Neural cell (in vitro differentiated cells): Measurements from ENCODE around the gene LRRC4B. TPM values are rescaled to one million over a fixed set of nuclear protein-coding genes. Genes with fewer than 3 reads are reported as not detected.

Experiments
- H2AFZ ChIP-seq: fragments of 200-600, 300-800 bp; sonication (generic), shearing (Covaris generic); 2 replicates; pipeline ENCODE4 v1.6.0; 2014; ENCODE audit warnings: low read depth, mild to moderate bottlenecking, antibody characterized with exemption, low read length, moderate library complexity
- H3F3A ChIP-seq: fragments of 200-600 bp; shearing (Covaris generic); 2 replicates; pipeline ENCODE4 v1.6.1; 2016; ENCODE audit warnings: mild to moderate bottlenecking, moderate library complexity, mixed read lengths, antibody characterized with exemption, low read length; ENCODE audit not compliant: insufficient read depth, poor library complexity, severe bottlenecking
- H3K27ac ChIP-seq: fragments of 200-600, 300-800 bp; sonication (generic), shearing (Covaris generic); 2 replicates; pipeline ENCODE4 v1.5.1; 2014; ENCODE audit warnings: mild to moderate bottlenecking, low read length, moderate library complexity
- H3K27me3 ChIP-seq: fragments of 300-800, 200-600 bp; sonication (generic), shearing (Covaris generic); 2 replicates; pipeline ENCODE4 v1.6.0; 2014; ENCODE audit warnings: mild to moderate bottlenecking, low read depth, low read length, moderate library complexity; ENCODE audit not compliant: insufficient read depth
- H3K36me3 ChIP-seq: fragments of 300-800, 200-600 bp; sonication (generic), shearing (Covaris generic); 2 replicates; pipeline ENCODE4 v1.5.1; 2014; ENCODE audit warnings: mild to moderate bottlenecking, antibody characterized with exemption, low read length, moderate library complexity; ENCODE audit not compliant: insufficient read depth
- H3K4me2 ChIP-seq: fragments of 300-800, 200-600 bp; sonication (generic), shearing (Covaris generic); 2 replicates; pipeline ENCODE4 v1.6.0; 2014; ENCODE audit warnings: mild to moderate bottlenecking, low read length
- H3K4me3 ChIP-seq: fragments of 300-800, 200-600 bp; sonication (generic), shearing (Covaris generic); 2 replicates; pipeline ENCODE4 v1.5.1; 2014; ENCODE audit warnings: mild to moderate bottlenecking, low read length, moderate library complexity
- H3K79me2 ChIP-seq: fragments of 200-600 bp; shearing (Covaris generic); replicated peaks from 2 replicates; pipeline ENCODE4 v1.6.0; 2014; ENCODE audit warnings: mild to moderate bottlenecking, low read length, moderate library complexity; ENCODE audit not compliant: insufficient read depth
- H3K9ac ChIP-seq: fragments of 300-800, 200-600 bp; sonication (generic), shearing (Covaris generic); 2 replicates; pipeline ENCODE4 v1.6.1; 2016; ENCODE audit warnings: mild to moderate bottlenecking, low read length, mixed read lengths
- H3K9me2 ChIP-seq: fragments of 200-600 bp; shearing (Covaris generic); 2 replicates; pipeline ENCODE4 v1.6.1; 2016; ENCODE audit warnings: mild to moderate bottlenecking, low read length, mixed read lengths; ENCODE audit not compliant: insufficient read depth
- H3K9me3 ChIP-seq: fragments of 200-600, 300-800 bp; sonication (generic), shearing (Covaris generic); 2 replicates; pipeline ENCODE4 v1.6.1; 2016; ENCODE audit warnings: mild to moderate bottlenecking, mixed run types, low read length, moderate library complexity, mixed read lengths
- H4K20me1 ChIP-seq: fragments of 200-600 bp; shearing (Covaris generic); 2 replicates; pipeline ENCODE4 v1.6.1; 2016; ENCODE audit warnings: mild to moderate bottlenecking, mixed run types; ENCODE audit not compliant: insufficient read depth
- EP300 ChIP-seq: fragments of 450-650 bp; conservative IDR thresholded peaks from 2 replicates; pipeline ENCODE4 v1.6.1; 2014; ENCODE audit warnings: antibody characterized with exemption, mild to moderate bottlenecking, moderate library complexity; ENCODE audit not compliant: poor library complexity, severe bottlenecking
- EZH2 ChIP-seq: fragments of 200-600, 300-800 bp; shearing (Covaris generic), sonication (generic); IDR thresholded peaks from 2 replicates; pipeline ENCODE4 v1.6.1; 2014; ENCODE audit warnings: antibody characterized with exemption, low read length, borderline replicate concordance, mild to moderate bottlenecking; ENCODE audit not compliant: insufficient read depth, poor library complexity, severe bottlenecking
- MXI1 ChIP-seq: fragments of 450-650 bp; conservative IDR thresholded peaks from 2 replicates; pipeline ENCODE4 v1.6.1; 2014; ENCODE audit warnings: antibody characterized with exemption, mild to moderate bottlenecking; ENCODE audit not compliant: poor library complexity, severe bottlenecking
- POLR2AphosphoS5 ChIP-seq: IDR thresholded peaks from 2 replicates; pipeline ENCODE4 v1.6.1; 2012
- RAD21 ChIP-seq: fragments of 450-650 bp; conservative IDR thresholded peaks from 2 replicates; pipeline ENCODE4 v1.6.1; 2014; ENCODE audit warnings: antibody characterized with exemption, mild to moderate bottlenecking, moderate library complexity
- SMC3 ChIP-seq: fragments of 450-650 bp; conservative IDR thresholded peaks from 2 replicates; pipeline ENCODE4 v1.6.1; 2014; ENCODE audit warnings: antibody characterized with exemption, mild to moderate bottlenecking, moderate library complexity; ENCODE audit not compliant: poor library complexity
- TAF1 ChIP-seq: IDR thresholded peaks from 2 replicates; pipeline ENCODE4 v1.6.1; 2012; ENCODE audit warnings: low read depth
- polyA plus RNA-seq: library from polyadenylated mRNA; depleted of rRNA; stranded (reverse); fragments of >200 nt; gene quantifications from 2 replicates; pipeline ENCODE4 v1.2.3, GENCODE V29; 2014
- TF ChIP-seq, protein P1 (sequence below): fragments of 450-650 bp; IDR thresholded peaks from 2 replicates; pipeline ENCODE4 v1.5.1; 2014; ENCODE audit warnings: antibody characterized with exemption, mild to moderate bottlenecking, moderate library complexity; ENCODE audit not compliant: poor library complexity, severe bottlenecking
- TF ChIP-seq, protein P2 (sequence below): IDR thresholded peaks from 2 replicates; pipeline ENCODE4 v1.6.1; 2012; ENCODE audit warnings: borderline replicate concordance

The LRRC4B gene
- polyA plus RNA-seq, 1 donor from 2014 or later, result 83.1 TPM

DNA sequence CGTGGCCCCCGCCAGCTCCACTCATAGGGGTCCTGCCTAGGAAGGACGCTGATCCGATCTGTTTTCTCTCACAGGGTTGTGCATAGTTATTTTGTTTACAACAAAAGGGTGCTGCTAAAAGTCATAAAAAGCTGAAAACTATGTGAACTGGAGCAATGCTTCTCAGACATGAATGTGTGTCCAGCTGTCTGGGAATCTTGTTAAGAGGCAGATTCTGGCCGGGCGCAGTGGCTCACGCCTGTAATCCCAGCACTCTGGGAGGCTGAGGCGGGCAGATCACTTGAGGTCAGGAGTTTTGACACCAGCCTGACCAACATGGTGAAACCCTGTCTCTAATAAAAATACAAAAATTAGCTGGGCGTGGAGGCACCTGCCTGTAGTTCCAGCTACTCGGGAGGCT, 8.6 kb downstream of the LRRC4B start:
- H3K36me3 ChIP-seq, result peaks cover 4% of the 10 kb centered on the region

DNA sequence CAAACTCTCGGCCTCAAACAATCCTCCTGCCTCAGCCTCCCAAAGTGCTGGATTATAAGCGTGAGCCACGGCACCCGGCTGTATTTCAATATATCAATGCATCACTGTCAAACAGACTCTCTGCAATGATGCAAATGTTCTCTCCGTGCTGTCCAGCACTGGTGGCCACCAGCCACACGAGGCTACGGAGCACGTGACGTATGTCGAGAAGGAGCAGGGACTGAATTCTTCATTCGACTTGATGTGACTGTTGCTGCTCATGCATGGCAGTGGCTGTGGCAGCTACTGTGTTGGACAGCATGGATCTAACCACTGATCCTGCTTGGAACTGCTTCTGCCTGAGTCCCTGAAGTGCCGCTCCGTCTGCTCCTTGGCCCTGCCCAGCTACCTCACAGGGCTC, 9.8 kb downstream of the LRRC4B start:
- Histone ChIP-seq H3K9ac (no peak overlapping the region), H2AFZ (no peak overlapping the region), H3K27ac (no peak overlapping the region), H3F3A (no peaks in the 10 kb centered on the region), H3K27me3 (no peaks in the 10 kb centered on the region), H4K20me1 (peaks cover 19% of the 10 kb centered on the region), H3K4me3 (no peak overlapping the region), H3K9me2 (no peaks in the 10 kb centered on the region), H3K4me2 (no peak overlapping the region), H3K36me3 (peaks cover 4% of the 10 kb centered on the region), H3K9me3 (no peaks in the 10 kb centered on the region), H3K79me2 (peaks cover 66% of the 10 kb centered on the region)
- TF ChIP-seq TAF1 (no peak), MXI1 (no peak), POLR2AphosphoS5 (no peak), RAD21 (no peak), EP300 (no peak), EZH2 (no peak), SMC3 (no peak)
- TF ChIP-seq, protein P1, sequence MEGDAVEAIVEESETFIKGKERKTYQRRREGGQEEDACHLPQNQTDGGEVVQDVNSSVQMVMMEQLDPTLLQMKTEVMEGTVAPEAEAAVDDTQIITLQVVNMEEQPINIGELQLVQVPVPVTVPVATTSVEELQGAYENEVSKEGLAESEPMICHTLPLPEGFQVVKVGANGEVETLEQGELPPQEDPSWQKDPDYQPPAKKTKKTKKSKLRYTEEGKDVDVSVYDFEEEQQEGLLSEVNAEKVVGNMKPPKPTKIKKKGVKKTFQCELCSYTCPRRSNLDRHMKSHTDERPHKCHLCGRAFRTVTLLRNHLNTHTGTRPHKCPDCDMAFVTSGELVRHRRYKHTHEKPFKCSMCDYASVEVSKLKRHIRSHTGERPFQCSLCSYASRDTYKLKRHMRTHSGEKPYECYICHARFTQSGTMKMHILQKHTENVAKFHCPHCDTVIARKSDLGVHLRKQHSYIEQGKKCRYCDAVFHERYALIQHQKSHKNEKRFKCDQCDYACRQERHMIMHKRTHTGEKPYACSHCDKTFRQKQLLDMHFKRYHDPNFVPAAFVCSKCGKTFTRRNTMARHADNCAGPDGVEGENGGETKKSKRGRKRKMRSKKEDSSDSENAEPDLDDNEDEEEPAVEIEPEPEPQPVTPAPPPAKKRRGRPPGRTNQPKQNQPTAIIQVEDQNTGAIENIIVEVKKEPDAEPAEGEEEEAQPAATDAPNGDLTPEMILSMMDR, result no peak
- TF ChIP-seq, protein P2, sequence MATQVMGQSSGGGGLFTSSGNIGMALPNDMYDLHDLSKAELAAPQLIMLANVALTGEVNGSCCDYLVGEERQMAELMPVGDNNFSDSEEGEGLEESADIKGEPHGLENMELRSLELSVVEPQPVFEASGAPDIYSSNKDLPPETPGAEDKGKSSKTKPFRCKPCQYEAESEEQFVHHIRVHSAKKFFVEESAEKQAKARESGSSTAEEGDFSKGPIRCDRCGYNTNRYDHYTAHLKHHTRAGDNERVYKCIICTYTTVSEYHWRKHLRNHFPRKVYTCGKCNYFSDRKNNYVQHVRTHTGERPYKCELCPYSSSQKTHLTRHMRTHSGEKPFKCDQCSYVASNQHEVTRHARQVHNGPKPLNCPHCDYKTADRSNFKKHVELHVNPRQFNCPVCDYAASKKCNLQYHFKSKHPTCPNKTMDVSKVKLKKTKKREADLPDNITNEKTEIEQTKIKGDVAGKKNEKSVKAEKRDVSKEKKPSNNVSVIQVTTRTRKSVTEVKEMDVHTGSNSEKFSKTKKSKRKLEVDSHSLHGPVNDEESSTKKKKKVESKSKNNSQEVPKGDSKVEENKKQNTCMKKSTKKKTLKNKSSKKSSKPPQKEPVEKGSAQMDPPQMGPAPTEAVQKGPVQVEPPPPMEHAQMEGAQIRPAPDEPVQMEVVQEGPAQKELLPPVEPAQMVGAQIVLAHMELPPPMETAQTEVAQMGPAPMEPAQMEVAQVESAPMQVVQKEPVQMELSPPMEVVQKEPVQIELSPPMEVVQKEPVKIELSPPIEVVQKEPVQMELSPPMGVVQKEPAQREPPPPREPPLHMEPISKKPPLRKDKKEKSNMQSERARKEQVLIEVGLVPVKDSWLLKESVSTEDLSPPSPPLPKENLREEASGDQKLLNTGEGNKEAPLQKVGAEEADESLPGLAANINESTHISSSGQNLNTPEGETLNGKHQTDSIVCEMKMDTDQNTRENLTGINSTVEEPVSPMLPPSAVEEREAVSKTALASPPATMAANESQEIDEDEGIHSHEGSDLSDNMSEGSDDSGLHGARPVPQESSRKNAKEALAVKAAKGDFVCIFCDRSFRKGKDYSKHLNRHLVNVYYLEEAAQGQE, result no peak

More for the DNA sequence above, 8.6 kb downstream of the LRRC4B start:
- no peaks in the 10 kb centered on the region for H3K9me3 ChIP-seq
- H3K9ac ChIP-seq, result no peak overlapping the region
- H3K4me2 ChIP-seq, result no peak overlapping the region
- H4K20me1 ChIP-seq, result peaks cover 29% of the 10 kb centered on the region
- no peak overlapping the region for H3K4me3 ChIP-seq
- H3K79me2 ChIP-seq, result peaks cover 68% of the 10 kb centered on the region
- TF ChIP-seq EP300, result no peak
- no peak overlapping the region for H2AFZ ChIP-seq
- H3K9me2 ChIP-seq, result no peaks in the 10 kb centered on the region
- H3K27me3 ChIP-seq, result no peaks in the 10 kb centered on the region
- H3F3A ChIP-seq, result no peaks in the 10 kb centered on the region
- no peak overlapping the region for H3K27ac ChIP-seq

DNA sequence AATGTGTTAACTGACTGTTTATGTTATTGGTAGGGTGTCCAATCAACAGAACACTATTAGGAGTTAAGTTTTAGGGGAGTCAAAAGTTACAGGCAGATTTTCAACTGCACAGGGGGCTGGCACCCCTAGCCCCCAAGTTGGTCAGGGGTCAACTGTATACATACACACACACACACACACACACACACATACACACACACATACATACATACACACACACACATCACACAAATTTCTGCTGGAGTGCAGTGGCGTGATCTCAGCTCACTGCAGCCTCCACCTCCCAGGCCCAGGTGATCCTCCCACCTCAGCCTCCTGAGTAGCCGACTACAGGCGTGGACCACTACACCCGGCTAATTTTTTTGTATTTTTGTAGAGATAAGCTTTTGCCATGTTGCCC, 10.2 kb downstream of the LRRC4B start:
- Histone ChIP-seq H3K9me2 (no peaks in the 10 kb centered on the region), H3K79me2 (peaks cover 63% of the 10 kb centered on the region), H3K27me3 (no peaks in the 10 kb centered on the region), H3K9me3 (no peaks in the 10 kb centered on the region), H3K27ac (no peak overlapping the region), H3F3A (no peaks in the 10 kb centered on the region), H3K9ac (no peak overlapping the region), H3K36me3 (peaks cover 4% of the 10 kb centered on the region), H3K4me3 (no peak overlapping the region), H4K20me1 (peaks cover 19% of the 10 kb centered on the region), H2AFZ (no peak overlapping the region), H3K4me2 (no peak overlapping the region)
- TF ChIP-seq EP300, result no peak
- TF ChIP-seq POLR2AphosphoS5, result peak; percentile 3
- no peak for TF ChIP-seq SMC3
- TF ChIP-seq TAF1, result no peak
